ENCODE results near the gene OR1L4.

The OR1L4 gene, protein sequence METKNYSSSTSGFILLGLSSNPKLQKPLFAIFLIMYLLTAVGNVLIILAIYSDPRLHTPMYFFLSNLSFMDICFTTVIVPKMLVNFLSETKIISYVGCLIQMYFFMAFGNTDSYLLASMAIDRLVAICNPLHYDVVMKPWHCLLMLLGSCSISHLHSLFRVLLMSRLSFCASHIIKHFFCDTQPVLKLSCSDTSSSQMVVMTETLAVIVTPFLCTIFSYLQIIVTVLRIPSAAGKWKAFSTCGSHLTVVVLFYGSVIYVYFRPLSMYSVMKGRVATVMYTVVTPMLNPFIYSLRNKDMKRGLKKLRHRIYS

DNA sequence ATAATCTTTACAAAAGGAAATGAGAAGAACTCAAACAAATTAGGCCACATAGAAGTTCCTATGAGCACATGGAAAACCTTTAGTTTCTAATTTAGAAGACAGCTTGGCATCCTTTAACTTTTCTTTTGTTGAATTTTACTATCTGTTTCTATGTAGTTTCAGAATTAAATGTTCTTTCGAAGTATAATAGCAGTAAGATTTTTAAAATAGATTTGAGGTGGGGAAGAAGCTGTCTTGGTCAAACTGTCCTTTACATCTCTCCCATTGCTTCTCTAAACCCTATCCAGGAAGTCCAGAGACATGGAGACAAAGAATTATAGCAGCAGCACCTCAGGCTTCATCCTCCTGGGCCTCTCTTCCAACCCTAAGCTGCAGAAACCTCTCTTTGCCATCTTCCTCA, at the start of gene OR1L4:
TSS of gene OR1L4 (plus strand) at position 301 of the 400 bp plus-strand sequence. CDS start at position 301, 0 bp downstream.
- H3K4me3 ChIP-seq (ENCODE audit: low read length), result no peak within 1 kb of the TSS
- no peak within 1 kb of the TSS for H3K27ac ChIP-seq (ENCODE audit: low read length)
- H3K36me3 ChIP-seq (ENCODE audit: insufficient read depth, low read depth, low read length), result no peaks in the 10 kb centered on the region
- no peaks in the 10 kb centered on the region for H3K4me1 ChIP-seq (ENCODE audit: insufficient read depth, low read length)
- no peak within 1 kb of the TSS for H3K9ac ChIP-seq (ENCODE audit: low read depth, low read length)
- peaks cover 76% of the 10 kb centered on the region for H3K9me3 ChIP-seq (ENCODE audit: insufficient read depth, low read depth, low read length)
- no peaks in the 10 kb centered on the region for H3K27me3 ChIP-seq (ENCODE audit: insufficient read depth, low read length)

DNA sequence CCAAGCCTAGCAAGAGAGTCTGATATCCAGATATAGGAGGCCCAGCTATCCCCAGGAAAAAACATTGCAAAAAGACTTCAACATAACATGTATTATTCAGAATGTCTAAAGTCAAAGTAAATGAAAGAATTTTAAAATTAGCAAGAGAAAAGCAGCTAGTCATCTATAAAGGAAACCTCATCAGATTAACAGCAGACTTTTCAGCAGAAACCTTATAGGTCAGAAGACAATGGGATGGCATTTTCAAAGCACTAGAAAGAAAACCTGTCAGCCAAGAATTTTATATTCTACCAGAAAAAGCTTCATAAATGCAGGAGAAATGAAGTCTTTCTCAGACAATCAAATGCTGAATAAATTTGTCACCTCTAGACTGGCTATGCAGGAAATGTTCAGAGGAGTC, 38.9 kb upstream of the OR1L4 start:
- H3K9me3 ChIP-seq (ENCODE audit: insufficient read depth, low read depth, low read length), result peaks cover 88% of the 10 kb centered on the region
- no peaks in the 10 kb centered on the region for H3K27me3 ChIP-seq (ENCODE audit: insufficient read depth, low read length)
- no peak overlapping the region for H3K9ac ChIP-seq (ENCODE audit: low read depth, low read length)
- no peak overlapping the region for H3K27ac ChIP-seq (ENCODE audit: low read length)
- no peaks in the 10 kb centered on the region for H3K36me3 ChIP-seq (ENCODE audit: insufficient read depth, low read depth, low read length)
- no peak overlapping the region for H3K4me3 ChIP-seq (ENCODE audit: low read length)
- H3K4me1 ChIP-seq (ENCODE audit: insufficient read depth, low read length), result no peaks in the 10 kb centered on the region

DNA sequence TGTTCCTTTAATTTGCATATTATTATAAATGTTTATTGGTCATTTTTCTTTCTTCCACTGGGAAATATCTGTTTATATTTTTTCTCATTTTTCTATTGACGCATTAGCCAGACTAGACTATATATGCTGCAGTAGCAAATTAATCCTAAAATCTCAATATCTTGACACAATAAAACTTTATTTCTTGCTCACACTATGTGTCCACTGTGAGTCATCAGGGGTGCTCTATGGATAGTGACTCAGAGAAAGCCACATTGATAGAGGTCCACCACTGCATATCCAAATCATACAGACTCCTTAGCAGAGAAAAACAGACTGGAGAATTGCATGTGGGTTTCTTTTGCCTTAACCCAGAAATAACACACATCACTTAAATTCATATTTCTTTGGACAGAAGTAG, 28.1 kb upstream of the OR1L4 start:
- H3K4me3 ChIP-seq (ENCODE audit: low read length), result no peak overlapping the region
- H3K9ac ChIP-seq (ENCODE audit: low read depth, low read length), result no peak overlapping the region
- no peak overlapping the region for H3K27ac ChIP-seq (ENCODE audit: low read length)
- peaks cover 77% of the 10 kb centered on the region for H3K9me3 ChIP-seq (ENCODE audit: insufficient read depth, low read depth, low read length)
- H3K27me3 ChIP-seq (ENCODE audit: insufficient read depth, low read length), result no peaks in the 10 kb centered on the region
- no peaks in the 10 kb centered on the region for H3K36me3 ChIP-seq (ENCODE audit: insufficient read depth, low read depth, low read length)
- no peaks in the 10 kb centered on the region for H3K4me1 ChIP-seq (ENCODE audit: insufficient read depth, low read length)

DNA sequence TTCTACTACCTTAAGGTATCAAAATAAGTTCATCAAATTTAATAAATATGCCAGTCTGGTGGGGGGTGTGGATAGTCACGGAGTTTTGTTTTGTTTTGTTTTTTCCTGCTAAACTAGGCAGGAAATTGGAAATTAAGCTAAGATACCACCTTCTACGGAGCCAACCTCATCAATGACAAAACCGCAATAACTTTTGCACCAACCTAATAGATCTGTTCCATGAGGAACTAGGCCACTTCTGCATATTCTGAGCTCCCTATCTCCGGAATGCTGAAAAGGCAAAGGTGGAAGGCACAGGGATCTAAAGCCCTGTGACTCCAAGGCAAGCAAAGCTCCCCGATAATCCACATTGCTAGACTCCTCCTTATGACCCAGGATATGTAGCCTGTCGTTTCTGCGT, 5.8 kb upstream of the OR1L4 start:
- Histone ChIP-seq H3K27me3 (ENCODE audit: insufficient read depth, low read length) (no peaks in the 10 kb centered on the region), H3K9ac (ENCODE audit: low read depth, low read length) (no peak overlapping the region), H3K4me1 (ENCODE audit: insufficient read depth, low read length) (no peaks in the 10 kb centered on the region), H3K4me3 (ENCODE audit: low read length) (no peak overlapping the region), H3K36me3 (ENCODE audit: insufficient read depth, low read depth, low read length) (no peaks in the 10 kb centered on the region), H3K27ac (ENCODE audit: low read length) (no peak overlapping the region), H3K9me3 (ENCODE audit: insufficient read depth, low read depth, low read length) (peaks cover 60% of the 10 kb centered on the region)

DNA sequence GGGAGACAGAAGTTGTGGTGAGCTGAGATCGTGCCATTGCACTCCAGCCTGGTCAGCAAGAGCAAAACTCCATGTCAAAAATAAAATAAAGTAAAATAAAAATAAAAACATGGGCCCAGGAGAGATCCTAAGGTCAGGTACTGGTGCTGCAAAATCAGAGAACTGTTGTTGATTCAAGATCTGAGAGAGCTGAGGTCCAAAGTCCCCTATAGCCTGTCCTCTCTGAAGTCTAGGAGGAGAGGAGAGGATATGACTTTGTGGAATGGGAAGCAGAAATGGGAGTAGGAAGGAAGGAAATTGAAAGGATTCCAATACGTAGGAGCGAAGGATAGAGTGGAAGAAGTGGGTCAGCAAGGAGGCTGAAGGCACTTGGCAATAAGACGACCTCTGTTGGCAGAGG, 4.6 kb upstream of the OR1L4 start:
- H3K27me3 ChIP-seq (ENCODE audit: insufficient read depth, low read length), result no peaks in the 10 kb centered on the region
- H3K27ac ChIP-seq (ENCODE audit: low read length), result no peak overlapping the region
- H3K36me3 ChIP-seq (ENCODE audit: insufficient read depth, low read depth, low read length), result no peaks in the 10 kb centered on the region
- no peaks in the 10 kb centered on the region for H3K4me1 ChIP-seq (ENCODE audit: insufficient read depth, low read length)
- H3K9ac ChIP-seq (ENCODE audit: low read depth, low read length), result no peak overlapping the region
- H3K9me3 ChIP-seq (ENCODE audit: insufficient read depth, low read depth, low read length), result peaks cover 72% of the 10 kb centered on the region
- no peak overlapping the region for H3K4me3 ChIP-seq (ENCODE audit: low read length)

DNA sequence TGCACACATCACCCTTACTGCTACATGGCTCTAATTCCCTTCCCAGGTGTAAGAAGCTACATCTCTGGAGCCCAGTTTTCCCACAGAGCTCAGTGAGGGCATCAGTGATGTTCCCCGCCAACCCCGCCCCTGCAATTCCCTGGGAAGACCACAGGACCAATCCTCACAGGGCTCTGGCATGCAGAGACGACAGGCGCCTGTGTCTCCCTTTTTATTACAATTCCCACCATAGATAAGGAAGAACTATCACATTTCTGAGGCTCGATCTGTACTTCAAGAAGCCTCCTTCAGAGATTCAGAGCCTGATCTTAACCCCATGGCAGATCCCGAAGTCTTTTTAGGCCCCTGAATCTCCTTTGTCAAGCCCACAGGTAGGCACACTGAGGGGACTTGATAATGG, 18.2 kb downstream of the OR1L4 start, which contains the start of gene OR1L6:
TSS of gene OR1L6 (plus strand) at position 301 of the 400 bp plus-strand sequence. CDS start 7,545 bp downstream, outside the sequence.
- Histone ChIP-seq H3K27me3 (ENCODE audit: insufficient read depth, low read length) (no peaks in the 10 kb centered on the region), H3K9me3 (ENCODE audit: insufficient read depth, low read depth, low read length) (peaks cover 83% of the 10 kb centered on the region)

DNA sequence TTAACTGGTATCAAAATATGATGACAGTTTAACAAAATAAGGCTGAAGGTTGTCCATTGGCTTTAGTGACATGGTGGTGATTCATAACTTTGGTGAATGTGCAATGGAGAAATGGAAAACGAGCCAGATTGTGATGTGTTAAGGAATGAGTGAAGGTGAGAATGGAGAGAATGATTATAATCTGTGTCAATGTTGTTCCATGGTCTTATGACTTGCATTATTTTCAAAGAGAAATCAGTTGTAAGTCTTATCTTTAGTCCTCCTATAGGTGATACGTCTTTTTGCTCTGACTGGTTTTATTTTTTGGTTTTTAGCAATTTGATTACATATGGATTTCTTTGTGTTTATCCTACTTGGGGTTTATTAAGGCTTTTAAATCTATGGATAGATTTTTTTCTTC, 31.0 kb downstream of the OR1L4 start:
- peaks cover 72% of the 10 kb centered on the region for H3K9me3 ChIP-seq (ENCODE audit: insufficient read depth, low read depth, low read length)
- H3K9ac ChIP-seq (ENCODE audit: low read depth, low read length), result no peak overlapping the region
- no peaks in the 10 kb centered on the region for H3K36me3 ChIP-seq (ENCODE audit: insufficient read depth, low read depth, low read length)
- no peaks in the 10 kb centered on the region for H3K4me1 ChIP-seq (ENCODE audit: insufficient read depth, low read length)
- H3K4me3 ChIP-seq (ENCODE audit: low read length), result no peak overlapping the region
- H3K27ac ChIP-seq (ENCODE audit: low read length), result no peak overlapping the region
- H3K27me3 ChIP-seq (ENCODE audit: insufficient read depth, low read length), result no peaks in the 10 kb centered on the region

More for the DNA sequence above, 18.2 kb downstream of the OR1L4 start, which contains the start of gene OR1L6:
- no peak within 1 kb of the TSS for H3K9ac ChIP-seq (ENCODE audit: low read depth, low read length)
- no peak within 1 kb of the TSS for H3K27ac ChIP-seq (ENCODE audit: low read length)
- no peak within 1 kb of the TSS for H3K4me3 ChIP-seq (ENCODE audit: low read length)
- no peaks in the 10 kb centered on the region for H3K4me1 ChIP-seq (ENCODE audit: insufficient read depth, low read length)
- no peaks in the 10 kb centered on the region for H3K36me3 ChIP-seq (ENCODE audit: insufficient read depth, low read depth, low read length)

DNA sequence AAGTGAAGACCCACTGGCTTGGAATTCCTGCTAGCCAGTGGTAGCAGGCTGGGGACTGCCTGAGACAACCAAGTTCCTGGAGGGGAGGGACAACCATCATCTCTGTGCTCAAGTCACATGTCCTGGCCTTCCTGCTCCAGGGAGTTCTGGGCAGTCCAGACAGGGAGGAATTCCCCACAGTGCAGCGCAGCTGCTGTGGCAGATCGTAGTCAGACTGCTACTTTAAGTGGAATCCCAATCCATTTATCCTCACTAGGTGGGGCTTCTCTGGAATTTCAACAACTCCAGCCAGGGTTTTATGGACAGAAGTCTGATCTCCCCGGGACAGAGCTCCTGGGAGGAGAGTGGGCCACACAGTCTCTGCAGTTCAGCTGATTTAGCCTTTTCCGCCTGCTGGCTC, 44.0 kb downstream of the OR1L4 start:
- Histone ChIP-seq H3K4me3 (ENCODE audit: low read length) (no peak overlapping the region), H3K27me3 (ENCODE audit: insufficient read depth, low read length) (no peaks in the 10 kb centered on the region), H3K9me3 (ENCODE audit: insufficient read depth, low read depth, low read length) (peaks cover 30% of the 10 kb centered on the region), H3K4me1 (ENCODE audit: insufficient read depth, low read length) (no peaks in the 10 kb centered on the region), H3K36me3 (ENCODE audit: insufficient read depth, low read depth, low read length) (no peaks in the 10 kb centered on the region), H3K27ac (ENCODE audit: low read length) (no peak overlapping the region), H3K9ac (ENCODE audit: low read depth, low read length) (no peak overlapping the region)

All from iPS-20b (cell line).